Activated CD8-positive, alpha-beta T cell treated with anti-CD3 and anti-CD28 coated beads for 36 hours (primary cell): Measurements from ENCODE around the gene COBL. TPM values are rescaled to one million over a fixed set of nuclear protein-coding genes. Genes with fewer than 3 reads are reported as not detected.

Experiments used
- ATAC-seq: fragments of 200-7000 bp; cut with Tn5 transposase; one replicate; pipeline ENCODE4 v1.10.0; 2021; ENCODE audit warnings: mild to moderate bottlenecking, moderate library complexity
- CTCF ChIA-PET: fragments of 350-600 bp; sonication (Branson Sonifier 250); formaldehyde crosslinking; loops from one replicate; lab custom pipeline; 2021; ENCODE audit warnings: antibody characterized with exemption; lab: Charles Lee
- POLR2A ChIA-PET: fragments of 350-600 bp; sonication (Branson Sonifier 250); formaldehyde crosslinking; loops from one replicate; lab custom pipeline; 2021; ENCODE audit warnings: antibody characterized with exemption; lab: Charles Lee
- DNase-seq: peaks from one replicate; pipeline ENCODE4 v3.0.0-alpha.2; 2020
- H3K27ac Mint-ChIP-seq: one replicate; pipeline ENCODE4 v1.8.0; 2021; ENCODE audit warnings: mild to moderate bottlenecking, mixed read lengths
- H3K27me3 Mint-ChIP-seq: one replicate; pipeline ENCODE4 v1.8.0; 2021; ENCODE audit warnings: mixed read lengths
- H3K36me3 Mint-ChIP-seq: one replicate; pipeline ENCODE4 v1.8.0; 2021; ENCODE audit warnings: low read depth, mixed read lengths
- H3K4me1 Mint-ChIP-seq: one replicate; pipeline ENCODE4 v1.8.0; 2021; ENCODE audit warnings: low read depth, mixed read lengths
- H3K4me3 Mint-ChIP-seq: one replicate; pipeline ENCODE4 v1.8.0; 2021; ENCODE audit warnings: mild to moderate bottlenecking, moderate library complexity, mixed read lengths
- H3K9me3 Mint-ChIP-seq: one replicate; pipeline ENCODE4 v1.8.0; 2021; ENCODE audit warnings: mixed read lengths
- intact Hi-C: fragments of 100-400 bp; cut with micrococcal nuclease; formaldehyde crosslinking; loops from one replicate; pipeline ENCODE4 v1.10.0; 2022
- total RNA-seq, 2 experiments: library from RNA; stranded (reverse); gene quantifications; one replicate each; pipeline ENCODE4 v1.2.3, GENCODE V29; 2021
- TF ChIP-seq, protein P1 (sequence below): fragments of 200-600 bp; IDR thresholded peaks from one replicate; pipeline ENCODE4 v1.8.0; 2022; ENCODE audit warnings: antibody characterized with exemption, mild to moderate bottlenecking

Gene COBL
- total RNA-seq, 2 experiments from 2014 or later = not detected

DNA sequence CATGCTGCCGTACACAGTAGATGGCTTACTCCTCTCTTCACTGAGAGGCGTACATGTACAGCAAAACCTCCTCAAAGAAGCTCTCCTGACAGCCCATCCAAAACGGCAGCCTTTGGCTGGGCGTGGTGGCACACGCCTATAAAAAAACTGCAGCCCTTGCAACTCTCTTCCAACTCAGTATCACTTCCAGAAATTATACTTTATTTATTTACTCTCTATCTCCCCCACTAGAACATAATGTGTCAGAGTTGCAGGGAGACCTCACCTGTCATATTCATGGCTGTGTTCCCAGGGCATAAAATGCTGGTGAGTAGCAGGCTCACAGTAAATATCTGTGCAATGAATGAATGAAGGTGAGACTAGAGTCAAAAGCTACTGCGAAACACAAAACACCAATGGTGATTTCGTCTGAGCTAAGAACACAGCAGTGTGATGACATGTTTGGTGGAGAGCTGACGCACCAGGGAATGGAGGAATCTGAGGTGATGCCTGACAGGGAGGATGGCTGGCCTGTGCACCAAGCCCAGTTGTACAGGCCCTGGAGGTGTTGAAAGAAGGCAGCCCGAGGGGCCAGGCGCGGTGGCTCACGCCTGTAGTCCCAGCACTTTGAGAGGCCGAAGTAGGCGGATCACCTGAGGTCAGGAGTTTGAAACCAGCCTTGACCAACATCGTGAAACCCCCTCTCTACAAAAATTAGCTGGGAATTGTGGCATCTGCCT lies 55.3 kb downstream of the COBL start:
- intact Hi-C loops = no loop called here
- no peak overlapping the region for H3K4me3 Mint-ChIP-seq
- H3K36me3 Mint-ChIP-seq = no peaks in the 10 kb centered on the region
- DNase-seq (no peak), ATAC-seq (no peak)
- H3K27me3 Mint-ChIP-seq = peaks cover 5% of the 10 kb centered on the region
- H3K4me1 Mint-ChIP-seq = no peaks in the 10 kb centered on the region
- ChIA-PET POLR2A (no interaction called here), CTCF (no interaction called here)
- no peak overlapping the region for H3K27ac Mint-ChIP-seq
- no peaks in the 10 kb centered on the region for H3K9me3 Mint-ChIP-seq
- TF ChIP-seq, protein P1, sequence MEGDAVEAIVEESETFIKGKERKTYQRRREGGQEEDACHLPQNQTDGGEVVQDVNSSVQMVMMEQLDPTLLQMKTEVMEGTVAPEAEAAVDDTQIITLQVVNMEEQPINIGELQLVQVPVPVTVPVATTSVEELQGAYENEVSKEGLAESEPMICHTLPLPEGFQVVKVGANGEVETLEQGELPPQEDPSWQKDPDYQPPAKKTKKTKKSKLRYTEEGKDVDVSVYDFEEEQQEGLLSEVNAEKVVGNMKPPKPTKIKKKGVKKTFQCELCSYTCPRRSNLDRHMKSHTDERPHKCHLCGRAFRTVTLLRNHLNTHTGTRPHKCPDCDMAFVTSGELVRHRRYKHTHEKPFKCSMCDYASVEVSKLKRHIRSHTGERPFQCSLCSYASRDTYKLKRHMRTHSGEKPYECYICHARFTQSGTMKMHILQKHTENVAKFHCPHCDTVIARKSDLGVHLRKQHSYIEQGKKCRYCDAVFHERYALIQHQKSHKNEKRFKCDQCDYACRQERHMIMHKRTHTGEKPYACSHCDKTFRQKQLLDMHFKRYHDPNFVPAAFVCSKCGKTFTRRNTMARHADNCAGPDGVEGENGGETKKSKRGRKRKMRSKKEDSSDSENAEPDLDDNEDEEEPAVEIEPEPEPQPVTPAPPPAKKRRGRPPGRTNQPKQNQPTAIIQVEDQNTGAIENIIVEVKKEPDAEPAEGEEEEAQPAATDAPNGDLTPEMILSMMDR = no peak

DNA sequence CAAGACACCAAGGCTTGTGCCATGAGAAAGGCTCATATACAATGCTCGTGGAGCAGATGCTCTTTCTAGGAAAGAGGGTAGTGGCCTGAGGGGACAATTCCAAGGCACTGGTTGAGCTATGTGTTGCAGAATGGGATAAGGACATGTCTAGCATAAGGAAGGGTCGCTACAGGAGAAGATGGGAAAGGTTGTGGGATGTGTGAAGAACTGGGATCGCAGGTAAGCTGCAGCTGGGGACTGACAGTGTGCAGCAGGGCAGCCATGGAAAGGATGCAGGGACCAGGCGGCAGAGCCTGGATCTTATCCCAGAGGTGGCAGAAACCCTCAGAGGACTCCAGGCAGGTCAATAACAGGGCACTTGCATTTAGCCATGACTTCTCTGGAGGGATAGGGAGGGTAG lies 56.1 kb downstream of the COBL start:
- Mint-ChIP-seq H3K4me3 (no peak overlapping the region), H3K27me3 (peaks cover 5% of the 10 kb centered on the region), H3K9me3 (no peaks in the 10 kb centered on the region), H3K36me3 (no peaks in the 10 kb centered on the region), H3K27ac (no peak overlapping the region), H3K4me1 (no peaks in the 10 kb centered on the region)
- intact Hi-C loops = no loop called here
- no peak for ATAC-seq
- TF ChIP-seq, protein P1 = no peak
- CTCF ChIA-PET = no interaction called here
- POLR2A ChIA-PET = no interaction called here
- DNase-seq = no peak

GRCh38 chr7:51259766-51260165 lies 56.8 kb downstream of the COBL start:
- no peak for ATAC-seq
- Mint-ChIP-seq H3K27me3 (peaks cover 5% of the 10 kb centered on the region), H3K9me3 (no peaks in the 10 kb centered on the region), H3K4me1 (no peaks in the 10 kb centered on the region), H3K27ac (no peak overlapping the region), H3K36me3 (no peaks in the 10 kb centered on the region), H3K4me3 (no peak overlapping the region)
- CTCF ChIA-PET = no interaction called here
- POLR2A ChIA-PET = no interaction called here
- TF ChIP-seq, protein P1 = no peak
- no peak for DNase-seq
- intact Hi-C loops = no loop called here

DNA sequence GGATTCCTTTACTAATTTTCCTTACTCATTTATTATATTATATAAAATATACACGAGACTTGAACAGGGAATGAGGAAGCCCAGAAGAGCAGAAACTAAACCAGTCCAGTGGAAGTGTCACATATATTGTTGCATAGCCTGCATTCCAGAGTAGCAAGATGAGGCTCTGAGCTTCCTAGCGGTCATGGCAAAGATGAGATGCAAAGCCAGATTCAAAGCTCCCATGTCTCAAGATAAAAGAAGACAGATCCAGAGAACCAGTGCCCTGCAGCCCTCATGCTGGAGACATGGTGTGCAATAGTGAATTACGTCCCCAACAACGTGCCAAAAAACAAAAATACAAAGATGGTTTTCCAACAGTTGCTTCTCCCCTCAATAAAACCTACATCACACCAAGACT lies 59.7 kb downstream of the COBL start:
- no peaks in the 10 kb centered on the region for H3K4me1 Mint-ChIP-seq
- intact Hi-C loops = no loop called here
- TF ChIP-seq, protein P1 = no peak

DNA sequence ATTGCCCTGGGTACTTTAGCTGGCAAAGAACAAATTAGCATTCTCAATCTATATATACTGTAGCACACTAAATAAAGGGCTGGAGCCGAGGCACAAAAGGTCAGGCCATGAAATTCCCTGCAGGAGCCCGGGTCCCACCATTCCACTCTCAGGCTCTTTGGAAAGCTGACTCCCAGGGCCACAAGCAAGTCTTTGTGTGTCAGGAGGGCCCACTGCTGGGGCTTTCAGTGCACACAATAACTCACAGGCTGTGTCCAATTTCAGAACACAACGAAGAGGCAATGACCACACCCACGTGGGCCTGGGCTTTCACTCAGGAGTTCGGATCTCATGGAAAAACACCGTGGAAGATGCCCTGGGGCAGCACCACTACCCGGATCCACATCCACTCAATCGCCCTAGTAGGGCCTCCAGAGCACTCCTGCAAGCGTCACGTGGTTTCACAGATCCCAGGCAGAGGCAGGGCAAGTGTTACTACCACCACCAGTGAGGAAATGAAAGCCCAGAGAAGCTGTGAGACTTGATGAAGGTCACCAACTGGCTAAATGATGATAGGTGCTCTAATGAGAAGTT lies 60.3 kb downstream of the COBL start:
- Mint-ChIP-seq H3K9me3 (no peaks in the 10 kb centered on the region), H3K36me3 (no peaks in the 10 kb centered on the region), H3K4me1 (no peaks in the 10 kb centered on the region), H3K4me3 (no peak overlapping the region), H3K27ac (no peak overlapping the region), H3K27me3 (peaks cover 4% of the 10 kb centered on the region)
- POLR2A ChIA-PET = no interaction called here
- intact Hi-C loops = no loop called here
- DNase-seq (no peak), ATAC-seq (no peak)
- TF ChIP-seq, protein P1 = no peak
- CTCF ChIA-PET = interaction anchor here (0.6 kb wide), 1 partner anchor 30 kb away, joined by 4 read pairs; no protein-coding TSS in a partner anchor

More for the DNA sequence above, 59.7 kb downstream of the COBL start:
- ChIA-PET POLR2A (no interaction called here), CTCF (no interaction called here)
- no peaks in the 10 kb centered on the region for H3K9me3 Mint-ChIP-seq
- H3K36me3 Mint-ChIP-seq = no peaks in the 10 kb centered on the region
- peaks cover 5% of the 10 kb centered on the region for H3K27me3 Mint-ChIP-seq
- DNase-seq (no peak), ATAC-seq (no peak)
- H3K27ac Mint-ChIP-seq = no peak overlapping the region
- H3K4me3 Mint-ChIP-seq = no peak overlapping the region
